Lower leg skin (tissue), 4 donors: ENCODE data around the gene DGCR8. TPM values are rescaled to one million over a fixed set of nuclear protein-coding genes. Genes with fewer than 3 reads are reported as not detected.

Experiments
- DNase-seq, 2 donors: peaks; one replicate each; pipeline ENCODE4 v3.0.0-alpha.2; 2019; ENCODE audit warnings: low spot score in 2 of 2
- H3K4me3 ChIP-seq: fragments of 200-600 bp; sonication (generic); 2 replicates; pipeline ENCODE4 v1.5.1; 2017; ENCODE audit warnings: mild to moderate bottlenecking, low read depth; ENCODE audit not compliant: poor library complexity, severe bottlenecking
- CTCF ChIP-seq, 3 donors: fragments of 450-650 bp; IDR thresholded peaks; one replicate each; pipeline ENCODE4 v1.5.1; 2016; ENCODE audit warnings: antibody characterized with exemption in 3 of 3, mild to moderate bottlenecking in 3 of 3, moderate library complexity in 2 of 3
- POLR2A ChIP-seq, 2 donors: fragments of 450-650 bp; IDR thresholded peaks; one replicate each; pipeline ENCODE4 v1.6.1; 2016 to 2017; ENCODE audit warnings: antibody characterized with exemption in 2 of 2, mild to moderate bottlenecking in 1 of 2, moderate library complexity in 1 of 2
- WGBS, 2 donors: methylation state at CpG; one replicate each; pipeline ENCODE4 v1.1.5; 2018; 5-methylcytosine and 5-hydroxymethylcytosine counted together
- intact Hi-C: fragments of 100-400 bp; cut with DNase I; formaldehyde crosslinking; loops from one replicate; pipeline ENCODE4 v1.15.0; 2023; ENCODE audit warnings: low total_unique reads
- total RNA-seq, 4 donors: library from RNA; depleted of rRNA; stranded (reverse); fragments of >200 nt; gene quantifications; one replicate each; pipeline ENCODE4 v1.1.0, GENCODE V29; 2016

Gene DGCR8
- total RNA-seq, 4 donors from 2014 or later: 14.8 to 28.2 (median 21.8) TPM

GRCh38 chr22:20039683-20040325, 40.2 kb upstream of the DGCR8 start:
- no peak for TF ChIP-seq POLR2A (IDR thresholded peaks at IDR 0.05)
- TF ChIP-seq CTCF (IDR thresholded peaks at IDR 0.05): no peak
- no peak overlapping the region for H3K4me3 ChIP-seq
- intact Hi-C loops: loop anchor here (10.0 kb wide), 1 partner anchor 55 kb away; no protein-coding TSS in a partner anchor
- DNase-seq: no peak
- WGBS, 2 donors: 80 to 84% methylated on average over 9 of the region's 9 CpGs

GRCh38 chr22:20040327-20041200, 39.5 kb upstream of the DGCR8 start:
- intact Hi-C loops: no loop called here
- no peak for DNase-seq
- 76 to 86% methylated on average over 6 to 7 of the region's 7 CpGs for WGBS, 2 donors
- TF ChIP-seq POLR2A (IDR thresholded peaks at IDR 0.05) (no peak), CTCF (IDR thresholded peaks at IDR 0.05) (no peak)
- H3K4me3 ChIP-seq: no peak overlapping the region

- TF ChIP-seq CTCF (IDR thresholded peaks at IDR 0.05) (no peak), POLR2A (IDR thresholded peaks at IDR 0.05) (no peak)
- intact Hi-C loops: no loop called here
- WGBS, 2 donors: 95% methylated on average over 25 to 26 of the region's 26 CpGs
- DNase-seq: no peak
- no peak overlapping the region for H3K4me3 ChIP-seq
Measured at GRCh38 chr22:20043057-20043996, 36.7 kb upstream of the DGCR8 start.

- no peak for DNase-seq
- no peak overlapping the region for H3K4me3 ChIP-seq
- intact Hi-C loops: no loop called here
- WGBS, 2 donors: 56 to 77% methylated on average over 2 to 5 of the region's 7 CpGs
- TF ChIP-seq POLR2A (IDR thresholded peaks at IDR 0.05) (no peak), CTCF (IDR thresholded peaks at IDR 0.05) (no peak)
Measured at GRCh38 chr22:20043997-20044342, 36.1 kb upstream of the DGCR8 start.

GRCh38 chr22:20044495-20045151, 35.4 kb upstream of the DGCR8 start:
- TF ChIP-seq CTCF (IDR thresholded peaks at IDR 0.05): no peak
- WGBS, 2 donors: 92 to 97% methylated on average over 10 of the region's 10 CpGs
- H3K4me3 ChIP-seq: no peak overlapping the region
- no peak for DNase-seq
- intact Hi-C loops: no loop called here
